Mesendoderm (in vitro differentiated cells): ENCODE measurements around the gene RALGAPA1.
"Not testable (repeated sequence)": the region's sequence is repeated elsewhere in the genome, so short reads cannot be mapped to it uniquely, and the experiment has no call there.

ENCODE experiments used
- DNase-seq: peaks from one replicate; pipeline ENCODE4 v3.0.0; 2013
- H2AK5ac ChIP-seq: 2 replicates; pipeline ENCODE4 v1.6.1; 2013; ENCODE audit warnings: low read length, inconsistent platforms
- H2BK120ac ChIP-seq: 2 replicates; pipeline ENCODE4 v1.6.1; 2013; ENCODE audit warnings: low read depth, mild to moderate bottlenecking, low read length, moderate library complexity, mixed read lengths
- H2BK15ac ChIP-seq: replicated peaks from 2 replicates; pipeline ENCODE4 v1.6.1; 2013; ENCODE audit warnings: low read depth, mild to moderate bottlenecking, moderate library complexity
- H2BK5ac ChIP-seq: 2 replicates; pipeline ENCODE4 v1.6.1; 2013; ENCODE audit warnings: low read length, inconsistent platforms
- H3K18ac ChIP-seq: 2 replicates; pipeline ENCODE4 v1.6.1; 2013; ENCODE audit warnings: mild to moderate bottlenecking, low read length, mixed read lengths
- H3K23ac ChIP-seq: one replicate; pipeline ENCODE4 v1.6.1; 2013; ENCODE audit warnings: low read length
- H3K27ac ChIP-seq: 2 replicates; pipeline ENCODE4 v1.5.1; 2013; ENCODE audit warnings: low read depth, mild to moderate bottlenecking, inconsistent platforms, low read length, moderate library complexity
- H3K27me3 ChIP-seq: 2 replicates; pipeline ENCODE4 v1.6.1; 2013; ENCODE audit warnings: low read length, control low read depth, mild to moderate bottlenecking, inconsistent platforms; ENCODE audit not compliant: insufficient read depth, poor library complexity
- H3K36me3 ChIP-seq: 2 replicates; pipeline ENCODE4 v1.6.1; 2013; ENCODE audit warnings: low read length, inconsistent platforms; ENCODE audit not compliant: control insufficient read depth, insufficient read depth
- H3K4ac ChIP-seq: one replicate; pipeline ENCODE4 v1.6.1; 2013; ENCODE audit warnings: low read depth, mild to moderate bottlenecking, low read length, moderate library complexity
- H3K4me1 ChIP-seq: 2 replicates; pipeline ENCODE4 v1.6.1; 2013; ENCODE audit warnings: low read depth, low read length, inconsistent platforms; ENCODE audit not compliant: control insufficient read depth
- H3K4me2 ChIP-seq: 2 replicates; pipeline ENCODE4 v1.6.1; 2013; ENCODE audit warnings: low read length
- H3K4me3 ChIP-seq: 2 replicates; pipeline ENCODE4 v1.5.1; 2013; ENCODE audit warnings: mild to moderate bottlenecking, low read length
- H3K56ac ChIP-seq: one replicate; pipeline ENCODE4 v1.6.1; 2013; ENCODE audit warnings: low read length
- H3K79me1 ChIP-seq: 2 replicates; pipeline ENCODE4 v1.6.1; 2013; ENCODE audit warnings: low read length, inconsistent platforms
- H3K79me2 ChIP-seq: 2 replicates; pipeline ENCODE4 v1.6.1; 2013; ENCODE audit warnings: mild to moderate bottlenecking, low read length; ENCODE audit not compliant: control insufficient read depth, insufficient read depth
- H3K9ac ChIP-seq: 2 replicates; pipeline ENCODE4 v1.6.1; 2013; ENCODE audit warnings: low read length, inconsistent platforms
- H4K5ac ChIP-seq: one replicate; pipeline ENCODE4 v1.6.1; 2013; ENCODE audit warnings: low read length
- H4K8ac ChIP-seq: one replicate; pipeline ENCODE4 v1.6.1; 2013; ENCODE audit warnings: low read depth, mild to moderate bottlenecking, control low read depth, low read length, moderate library complexity
- WGBS: extraction: QIAGEN DNeasy Blood & Tissue Kit; methylation state at CpG from one replicate; pipeline ENCODE4 v1.1.7; 2013; ENCODE audit warnings: low lambda C conversion rate, missing lambda C conversion rate; ENCODE audit not compliant: insufficient coverage; ENCODE audit errors: extremely low coverage; 5-methylcytosine and 5-hydroxymethylcytosine counted together

Gene RALGAPA1

GRCh38 chr14:35632676-35633075 lies 176.4 kb downstream of the RALGAPA1 start:
- H3K9ac ChIP-seq = no peak overlapping the region
- no peak overlapping the region for H3K4me3 ChIP-seq
- H4K5ac ChIP-seq = no peak overlapping the region
- no peak overlapping the region for H3K4me2 ChIP-seq
- H2BK5ac ChIP-seq = no peak overlapping the region
- no peak overlapping the region for H3K27ac ChIP-seq
- H3K27me3 ChIP-seq = no peaks in the 10 kb centered on the region
- no peak overlapping the region for H2BK120ac ChIP-seq
- no peaks in the 10 kb centered on the region for H3K79me2 ChIP-seq
- no peak overlapping the region for H3K18ac ChIP-seq
- H3K4me1 ChIP-seq = no peaks in the 10 kb centered on the region
- no peaks in the 10 kb centered on the region for H3K36me3 ChIP-seq
- H2AK5ac ChIP-seq = no peak overlapping the region
- H2BK15ac ChIP-seq = no peak overlapping the region
- no peak overlapping the region for H3K4ac ChIP-seq
- no peak for DNase-seq
- H3K79me1 ChIP-seq = no peaks in the 10 kb centered on the region
- H3K23ac ChIP-seq = no peak overlapping the region
- WGBS = no CpG with 5 or more reads among the region's 1 CpG
- H3K56ac ChIP-seq = no peak overlapping the region
- H4K8ac ChIP-seq = no peak overlapping the region

GRCh38 chr14:35632271-35632670 lies 176.8 kb downstream of the RALGAPA1 start:
- Histone ChIP-seq H4K5ac (no peak overlapping the region), H3K23ac (no peak overlapping the region), H3K79me1 (no peaks in the 10 kb centered on the region), H3K4me1 (no peaks in the 10 kb centered on the region), H3K18ac (no peak overlapping the region), H2AK5ac (no peak overlapping the region), H3K4me3 (no peak overlapping the region), H3K36me3 (no peaks in the 10 kb centered on the region), H3K79me2 (no peaks in the 10 kb centered on the region), H2BK15ac (no peak overlapping the region), H4K8ac (no peak overlapping the region), H3K9ac (no peak overlapping the region), H2BK5ac (no peak overlapping the region), H3K56ac (no peak overlapping the region), H3K4me2 (no peak overlapping the region), H3K27ac (no peak overlapping the region), H2BK120ac (no peak overlapping the region), H3K27me3 (no peaks in the 10 kb centered on the region), H3K4ac (no peak overlapping the region)
- no CpG with 5 or more reads among the region's 3 CpGs for WGBS
- DNase-seq = no peak

- no peak overlapping the region for H3K18ac ChIP-seq
- no peak overlapping the region for H3K23ac ChIP-seq
- no peak for DNase-seq
- no peak overlapping the region for H3K9ac ChIP-seq
- H3K4ac ChIP-seq = no peak overlapping the region
- H2BK5ac ChIP-seq = no peak overlapping the region
- no peak overlapping the region for H3K4me2 ChIP-seq
- H3K79me2 ChIP-seq = no peaks in the 10 kb centered on the region
- H4K5ac ChIP-seq = no peak overlapping the region
- H2BK15ac ChIP-seq = no peak overlapping the region
- no peaks in the 10 kb centered on the region for H3K4me1 ChIP-seq
- H3K27ac ChIP-seq = no peak overlapping the region
- no peak overlapping the region for H2AK5ac ChIP-seq
- no peak overlapping the region for H3K56ac ChIP-seq
- no peaks in the 10 kb centered on the region for H3K36me3 ChIP-seq
- no CpG with 5 or more reads among the region's 2 CpGs for WGBS
- H4K8ac ChIP-seq = no peak overlapping the region
- H3K27me3 ChIP-seq = no peaks in the 10 kb centered on the region
- no peak overlapping the region for H3K4me3 ChIP-seq
- no peaks in the 10 kb centered on the region for H3K79me1 ChIP-seq
- no peak overlapping the region for H2BK120ac ChIP-seq
Measured at GRCh38 chr14:35631071-35631805, 177.9 kb downstream of the RALGAPA1 start.

- Histone ChIP-seq H3K23ac (no peak overlapping the region), H3K4me2 (no peak overlapping the region), H3K56ac (no peak overlapping the region), H3K27ac (no peak overlapping the region), H2AK5ac (no peak overlapping the region), H3K9ac (no peak overlapping the region), H2BK120ac (no peak overlapping the region), H2BK5ac (no peak overlapping the region), H3K79me2 (no peaks in the 10 kb centered on the region), H3K79me1 (no peaks in the 10 kb centered on the region), H3K4ac (no peak overlapping the region), H4K8ac (no peak overlapping the region), H3K36me3 (no peaks in the 10 kb centered on the region), H3K18ac (no peak overlapping the region), H3K27me3 (no peaks in the 10 kb centered on the region), H3K4me3 (no peak overlapping the region), H2BK15ac (no peak overlapping the region), H3K4me1 (no peaks in the 10 kb centered on the region), H4K5ac (no peak overlapping the region)
- WGBS = no CpG with 5 or more reads among the region's 3 CpGs
- no peak for DNase-seq
Measured at GRCh38 chr14:35628989-35629388, 180.1 kb downstream of the RALGAPA1 start.

GRCh38 chr14:35626947-35627346 lies 182.1 kb downstream of the RALGAPA1 start:
- not testable (repeated sequence) for H3K23ac ChIP-seq, H4K8ac ChIP-seq, H3K18ac ChIP-seq, H2BK15ac ChIP-seq, H3K27ac ChIP-seq, H3K4me1 ChIP-seq, H2BK5ac ChIP-seq, DNase-seq, H3K79me1 ChIP-seq, H3K79me2 ChIP-seq, H2AK5ac ChIP-seq, H3K27me3 ChIP-seq, H3K56ac ChIP-seq, H3K4me3 ChIP-seq, H3K36me3 ChIP-seq, H2BK120ac ChIP-seq, H3K4me2 ChIP-seq, H3K9ac ChIP-seq, H3K4ac ChIP-seq, H4K5ac ChIP-seq
- no CpG with 5 or more reads among the region's 2 CpGs for WGBS

- not testable (repeated sequence) for H3K9ac ChIP-seq, DNase-seq, H2AK5ac ChIP-seq, H3K27ac ChIP-seq, H3K4me2 ChIP-seq, H3K36me3 ChIP-seq, H3K79me2 ChIP-seq, H3K23ac ChIP-seq, H3K4me3 ChIP-seq, H3K4me1 ChIP-seq, H4K8ac ChIP-seq, H3K56ac ChIP-seq, H3K4ac ChIP-seq, H2BK5ac ChIP-seq, H3K79me1 ChIP-seq, H2BK15ac ChIP-seq, H3K27me3 ChIP-seq, H2BK120ac ChIP-seq, H3K18ac ChIP-seq, H4K5ac ChIP-seq
- WGBS = no CpG with 5 or more reads among the region's 4 CpGs
Measured at GRCh38 chr14:35621996-35622395, 187.1 kb downstream of the RALGAPA1 start.
